Stimulated activated CD4-positive, alpha-beta T cell treated with anti-CD3 and anti-CD28 coated beads, Interleukin-2, amount 100 ng/mL, for 4 hours (primary cell): Measurements from ENCODE around the gene PCDHGA3.
"Not testable (repeated sequence)": the region's sequence is repeated elsewhere in the genome, so short reads cannot be mapped to it uniquely, and the experiment has no call there.

Experiments used
- DNase-seq: peaks from one replicate; pipeline ENCODE4 v3.0.0-alpha.2; 2020; ENCODE audit warnings: low read depth

Gene PCDHGA3

DNA sequence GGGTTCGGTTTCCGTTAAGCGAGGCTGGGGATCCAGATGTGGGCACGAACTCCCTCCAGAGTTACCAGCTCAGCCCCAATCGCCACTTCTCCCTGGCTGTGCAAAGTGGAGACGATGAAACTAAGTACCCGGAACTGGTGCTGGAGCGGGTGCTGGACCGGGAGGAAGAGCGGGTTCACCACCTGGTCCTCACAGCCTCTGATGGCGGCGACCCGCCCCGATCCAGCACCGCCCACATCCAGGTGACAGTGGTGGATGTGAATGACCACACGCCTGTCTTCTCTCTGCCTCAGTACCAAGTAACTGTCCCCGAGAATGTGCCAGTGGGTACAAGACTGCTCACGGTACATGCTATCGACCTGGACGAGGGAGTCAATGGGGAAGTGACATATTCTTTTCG is 39.7 kb downstream of the PCDHGA3 start:
- no peak for DNase-seq

DNA sequence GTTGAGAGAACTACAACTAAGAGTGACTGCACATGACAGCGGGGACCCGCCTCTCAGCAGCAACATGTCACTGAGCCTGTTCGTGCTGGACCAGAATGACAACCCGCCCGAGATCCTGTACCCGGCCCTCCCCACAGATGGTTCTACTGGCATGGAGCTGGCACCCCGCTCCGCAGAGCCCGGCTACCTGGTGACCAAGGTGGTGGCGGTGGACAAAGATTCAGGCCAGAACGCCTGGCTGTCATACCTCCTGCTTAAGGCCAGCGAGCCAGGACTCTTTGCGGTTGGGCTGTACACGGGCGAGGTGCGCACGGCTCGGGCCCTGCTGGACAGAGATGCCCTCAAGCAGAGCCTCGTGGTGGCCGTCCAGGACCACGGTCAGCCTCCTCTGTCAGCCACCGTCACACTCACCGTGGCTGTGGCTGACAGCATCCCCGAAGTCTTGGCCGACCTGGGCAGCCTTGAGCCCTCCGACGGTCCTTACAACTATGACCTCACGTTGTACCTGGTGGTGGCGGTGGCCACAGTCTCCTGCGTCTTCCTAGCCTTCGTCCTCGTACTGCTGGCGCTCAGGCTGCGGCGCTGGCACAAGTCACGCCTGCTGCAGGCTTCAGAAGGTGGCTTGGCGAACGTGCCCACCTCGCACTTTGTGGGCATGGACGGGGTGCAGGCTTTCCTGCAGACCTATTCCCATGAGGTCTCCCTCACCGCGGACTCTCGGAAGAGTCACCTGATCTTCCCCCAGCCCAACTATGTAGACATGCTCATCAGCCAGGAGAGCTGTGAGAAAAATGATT is 41.0 kb downstream of the PCDHGA3 start:
- no peak for DNase-seq

DNA sequence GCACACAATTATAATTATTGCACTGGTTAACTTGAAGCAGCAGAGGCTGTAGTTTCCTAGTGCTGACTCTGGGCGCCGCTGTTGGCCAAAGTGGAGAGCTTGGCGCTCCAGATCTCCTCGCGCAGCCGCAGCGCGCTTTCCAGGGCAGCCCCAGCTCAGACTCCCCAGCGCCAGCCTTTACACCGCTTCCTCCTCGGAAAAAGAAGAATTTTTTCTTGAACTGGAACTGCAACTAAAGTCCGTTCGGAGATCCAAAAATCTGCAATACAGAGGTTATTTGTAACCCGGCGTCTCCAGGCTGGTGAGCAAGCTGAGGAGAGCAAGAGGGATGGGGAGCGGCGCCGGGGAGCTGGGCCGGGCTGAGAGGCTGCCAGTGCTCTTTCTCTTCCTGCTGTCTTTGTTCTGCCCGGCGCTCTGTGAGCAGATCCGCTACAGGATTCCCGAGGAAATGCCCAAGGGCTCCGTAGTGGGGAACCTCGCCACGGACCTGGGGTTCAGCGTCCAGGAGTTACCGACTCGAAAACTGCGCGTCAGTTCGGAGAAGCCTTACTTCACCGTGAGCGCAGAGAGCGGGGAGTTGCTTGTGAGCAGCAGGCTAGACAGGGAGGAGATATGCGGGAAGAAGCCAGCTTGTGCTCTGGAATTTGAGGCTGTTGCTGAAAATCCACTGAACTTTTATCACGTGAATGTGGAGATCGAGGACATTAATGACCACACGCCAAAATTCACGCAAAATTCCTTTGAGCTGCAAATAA is 44.1 kb downstream of the PCDHGA3 start, which contains the start of gene PCDHGB4:
PCDHGB4 (plus strand) TSS at position 142 of the 755 bp plus-strand sequence; CDS start at position 329, 187 bp downstream.
- not testable (repeated sequence) for DNase-seq

DNA sequence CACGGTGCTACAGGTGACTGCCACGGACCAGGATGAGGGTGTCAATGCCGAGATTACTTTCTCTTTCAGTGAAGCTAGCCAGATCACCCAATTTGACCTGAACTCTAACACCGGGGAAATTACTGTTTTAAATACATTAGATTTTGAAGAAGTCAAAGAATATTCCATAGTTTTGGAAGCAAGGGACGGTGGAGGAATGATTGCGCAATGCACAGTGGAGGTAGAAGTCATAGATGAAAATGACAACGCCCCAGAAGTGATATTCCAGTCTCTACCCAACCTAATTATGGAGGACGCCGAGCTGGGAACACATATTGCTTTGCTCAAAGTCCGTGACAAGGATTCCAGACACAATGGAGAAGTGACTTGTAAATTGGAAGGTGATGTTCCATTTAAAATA is 45.0 kb downstream of the PCDHGA3 start:
- no peak for DNase-seq

DNA sequence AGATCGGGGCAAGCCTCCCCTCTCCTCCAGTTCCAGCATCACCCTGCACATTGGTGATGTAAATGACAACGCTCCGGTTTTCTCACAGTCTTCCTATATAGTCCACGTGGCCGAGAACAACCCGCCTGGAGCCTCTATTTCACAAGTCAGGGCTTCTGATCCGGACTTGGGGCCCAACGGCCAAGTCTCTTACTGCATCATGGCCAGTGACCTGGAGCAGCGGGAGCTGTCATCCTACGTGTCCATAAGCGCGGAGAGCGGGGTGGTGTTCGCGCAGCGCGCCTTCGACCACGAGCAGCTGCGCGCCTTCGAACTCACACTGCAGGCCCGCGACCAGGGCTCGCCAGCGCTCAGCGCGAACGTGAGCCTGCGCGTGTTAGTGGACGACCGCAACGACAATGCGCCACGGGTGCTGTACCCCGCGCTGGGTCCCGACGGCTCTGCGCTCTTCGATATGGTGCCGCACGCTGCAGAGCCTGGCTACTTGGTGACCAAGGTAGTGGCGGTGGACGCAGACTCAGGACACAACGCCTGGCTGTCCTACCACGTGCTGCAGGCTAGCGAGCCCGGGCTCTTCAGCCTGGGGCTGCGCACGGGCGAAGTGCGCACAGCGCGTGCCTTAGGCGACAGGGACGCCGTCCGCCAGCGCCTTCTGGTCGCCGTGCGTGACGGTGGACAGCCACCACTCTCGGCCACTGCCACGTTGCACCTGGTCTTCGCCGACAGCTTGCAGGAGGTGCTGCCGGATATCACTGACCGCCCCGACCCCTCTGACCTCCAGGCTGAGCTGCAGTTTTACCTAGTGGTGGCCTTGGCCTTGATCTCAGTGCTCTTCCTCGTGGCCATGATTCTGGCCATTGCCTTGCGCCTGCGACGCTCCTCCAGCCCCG is 45.8 kb downstream of the PCDHGA3 start:
- no peak for DNase-seq

DNA sequence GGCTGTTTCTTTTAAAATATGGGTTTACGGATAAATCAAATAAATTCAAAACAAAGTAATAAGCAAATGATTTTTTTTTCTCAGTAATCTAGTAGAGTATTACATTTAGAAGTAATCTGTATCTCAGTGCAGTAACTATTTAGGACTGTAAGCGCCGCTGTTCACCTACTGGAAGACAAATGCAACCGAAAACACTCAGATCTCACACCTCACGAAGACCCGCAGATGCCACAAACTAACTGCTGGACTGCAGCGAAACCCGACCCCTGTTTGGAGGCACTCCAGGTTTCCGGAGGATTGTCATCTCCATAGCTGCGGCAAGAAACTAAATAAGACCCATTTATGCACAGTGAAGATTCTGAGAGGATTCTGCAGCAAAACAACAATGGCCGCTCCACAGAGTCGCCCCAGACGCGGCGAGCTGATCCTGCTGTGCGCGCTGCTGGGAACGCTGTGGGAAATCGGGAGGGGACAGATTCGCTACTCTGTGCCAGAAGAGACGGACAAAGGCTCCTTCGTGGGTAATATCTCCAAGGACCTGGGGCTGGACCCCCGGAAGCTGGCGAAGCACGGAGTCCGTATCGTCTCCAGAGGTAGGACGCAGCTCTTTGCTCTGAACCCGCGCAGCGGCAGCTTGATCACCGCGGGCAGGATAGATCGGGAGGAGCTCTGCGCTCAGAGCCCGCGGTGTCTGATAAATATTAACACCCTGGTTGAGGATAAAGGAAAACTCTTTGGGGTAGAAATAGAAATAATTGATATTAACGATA is 49.0 kb downstream of the PCDHGA3 start, which contains the start of gene PCDHGA8:
PCDHGA8 (plus strand) TSS at position 205 of the 770 bp plus-strand sequence; CDS start at position 386, 181 bp downstream.
- no peak for DNase-seq

DNA sequence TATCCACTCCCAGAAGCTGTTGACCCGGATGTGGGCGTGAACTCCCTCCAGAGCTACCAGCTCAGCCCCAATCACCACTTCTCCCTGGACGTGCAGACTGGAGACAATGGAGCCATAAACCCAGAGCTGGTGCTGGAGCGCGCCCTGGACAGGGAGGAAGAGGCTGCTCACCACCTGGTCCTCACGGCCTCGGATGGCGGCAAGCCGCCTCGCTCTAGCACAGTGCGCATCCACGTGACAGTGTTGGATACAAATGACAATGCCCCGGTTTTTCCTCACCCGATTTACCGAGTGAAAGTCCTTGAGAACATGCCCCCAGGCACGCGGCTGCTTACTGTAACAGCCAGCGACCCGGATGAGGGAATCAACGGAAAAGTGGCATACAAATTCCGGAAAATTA is 49.6 kb downstream of the PCDHGA3 start:
- DNase-seq: no peak

DNA sequence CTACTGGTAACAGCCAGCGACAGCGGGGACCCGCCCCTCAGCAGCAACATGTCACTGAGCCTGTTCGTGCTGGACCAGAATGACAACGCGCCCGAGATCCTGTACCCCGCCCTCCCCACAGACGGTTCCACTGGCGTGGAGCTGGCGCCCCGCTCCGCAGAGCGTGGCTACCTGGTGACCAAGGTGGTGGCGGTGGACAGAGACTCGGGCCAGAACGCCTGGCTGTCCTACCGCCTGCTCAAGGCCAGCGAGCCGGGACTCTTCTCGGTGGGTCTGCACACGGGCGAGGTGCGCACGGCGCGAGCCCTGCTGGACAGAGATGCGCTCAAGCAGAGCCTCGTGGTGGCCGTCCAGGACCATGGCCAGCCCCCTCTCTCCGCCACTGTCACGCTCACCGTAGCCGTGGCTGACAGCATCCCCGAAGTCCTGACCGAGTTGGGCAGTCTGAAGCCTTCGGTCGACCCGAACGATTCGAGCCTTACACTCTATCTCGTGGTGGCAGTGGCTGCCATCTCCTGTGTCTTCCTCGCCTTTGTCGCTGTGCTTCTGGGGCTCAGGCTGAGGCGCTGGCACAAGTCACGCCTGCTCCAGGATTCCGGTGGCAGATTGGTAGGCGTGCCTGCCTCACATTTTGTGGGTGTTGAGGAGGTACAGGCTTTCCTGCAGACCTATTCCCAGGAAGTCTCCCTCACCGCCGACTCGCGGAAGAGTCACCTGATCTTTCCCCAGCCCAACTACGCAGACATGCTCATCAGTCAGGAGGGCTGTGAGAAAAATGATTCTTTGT is 51.0 kb downstream of the PCDHGA3 start:
- DNase-seq: not testable (repeated sequence)
